GM19372 (cell line): Measurements from ENCODE around the gene SRF.
A peak's percentile ranks its signal among the peaks of the same experiment; 100 is the strongest.
"Not testable (repeated sequence)": the region's sequence is repeated elsewhere in the genome, so short reads cannot be mapped to it uniquely, and the experiment has no call there.

ENCODE experiments used
- ATAC-seq: cut with Tn5 transposase; IDR thresholded peaks from one replicate; pipeline ENCODE4 v1.9.1; 2021; ENCODE audit warnings: mild to moderate bottlenecking, low read depth, moderate library complexity; ENCODE audit not compliant: unreplicated experiment

Gene SRF

GRCh38 chr6:43170931-43171706 is at the start of gene SRF:
SRF (plus strand) TSS chr6:43171269; CDS start chr6:43171657, 388 bp downstream.
- peak; percentile 63 for ATAC-seq

- no peak for ATAC-seq
Measured at GRCh38 chr6:43122146-43122545, 48.9 kb upstream of the SRF start.

GRCh38 chr6:43123461-43124314 is 47.4 kb upstream of the SRF start:
- ATAC-seq: no peak

GRCh38 chr6:43124481-43124880 is 46.6 kb upstream of the SRF start:
- no peak for ATAC-seq

- ATAC-seq: no peak
Measured at GRCh38 chr6:43125119-43125518, 46.0 kb upstream of the SRF start.

- ATAC-seq: no peak
Measured at GRCh38 chr6:43125555-43125954, 45.5 kb upstream of the SRF start.

- no peak for ATAC-seq
Measured at GRCh38 chr6:43127180-43127579, 43.9 kb upstream of the SRF start.

- no peak for ATAC-seq
Measured at GRCh38 chr6:43127877-43128276, 43.2 kb upstream of the SRF start.

GRCh38 chr6:43128926-43129325 is 42.1 kb upstream of the SRF start:
- no peak for ATAC-seq

- ATAC-seq: no peak
Measured at GRCh38 chr6:43129434-43130194, 41.5 kb upstream of the SRF start.

- ATAC-seq: no peak
Measured at GRCh38 chr6:43130429-43130828, 40.6 kb upstream of the SRF start.

- not testable (repeated sequence) for ATAC-seq
Measured at GRCh38 chr6:43131379-43131778, 39.7 kb upstream of the SRF start.

- no peak for ATAC-seq
Measured at GRCh38 chr6:43138267-43138666, 32.8 kb upstream of the SRF start.

GRCh38 chr6:43139973-43140372 is 31.1 kb upstream of the SRF start:
- ATAC-seq: not testable (repeated sequence)

- no peak for ATAC-seq
Measured at GRCh38 chr6:43141644-43142043, 29.4 kb upstream of the SRF start.

- ATAC-seq: no peak
Measured at GRCh38 chr6:43142101-43142500, 29.0 kb upstream of the SRF start.

- no peak for ATAC-seq
Measured at GRCh38 chr6:43143235-43144128, 27.6 kb upstream of the SRF start.

GRCh38 chr6:43144879-43145278 is 26.2 kb upstream of the SRF start:
- ATAC-seq: no peak

- no peak for ATAC-seq
Measured at GRCh38 chr6:43146261-43146660, 24.8 kb upstream of the SRF start.
